ENCODE data around the gene BMAL1. TPM values are rescaled to one million over a fixed set of nuclear protein-coding genes. Genes with fewer than 3 reads are reported as not detected.

Gene BMAL1
- total RNA-seq, 1 donor from 2014 or later: 22.4 TPM

GRCh38 chr11:13304655-13305335, 27.2 kb downstream of the BMAL1 start:
- Mint-ChIP-seq H3K27ac (no peak overlapping the region), H3K27me3 (no peaks in the 10 kb centered on the region), H3K4me1 (peaks cover 22% of the 10 kb centered on the region), H3K36me3 (ENCODE audit: low read depth) (peaks cover 11% of the 10 kb centered on the region), H3K4me3 (no peak overlapping the region), H3K9me3 (peaks cover 8% of the 10 kb centered on the region)
- no peak for DNase-seq
- intact Hi-C loops (cut with micrococcal nuclease): no loop called here

DNA sequence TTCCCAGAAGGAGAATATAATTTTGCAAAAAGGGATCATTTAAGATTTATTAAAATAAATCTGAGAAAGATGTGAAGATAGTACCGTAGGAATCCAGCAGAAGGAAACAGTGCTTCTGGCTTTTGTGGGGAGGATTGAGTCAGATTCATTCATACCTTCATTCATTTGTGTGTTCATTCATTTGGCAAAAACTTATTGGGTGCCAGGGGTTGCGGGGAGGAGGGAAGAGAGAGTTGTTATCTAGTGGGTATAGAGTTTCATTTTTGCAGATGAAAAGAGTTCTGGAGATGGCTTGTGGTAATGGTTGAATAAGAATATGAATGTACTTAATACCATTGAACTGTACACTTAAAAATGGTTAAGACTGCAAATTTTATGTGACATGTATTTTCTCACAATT, 31.1 kb downstream of the BMAL1 start:
- DNase-seq: no peak
- Mint-ChIP-seq H3K9me3 (peaks cover 3% of the 10 kb centered on the region), H3K27ac (no peak overlapping the region), H3K4me1 (peaks cover 25% of the 10 kb centered on the region), H3K36me3 (ENCODE audit: low read depth) (peaks cover 27% of the 10 kb centered on the region), H3K4me3 (no peak overlapping the region), H3K27me3 (no peaks in the 10 kb centered on the region)
- intact Hi-C loops (cut with micrococcal nuclease): no loop called here

GRCh38 chr11:13309156-13309555, 31.6 kb downstream of the BMAL1 start:
- no peak for DNase-seq
- no peak overlapping the region for H3K4me3 Mint-ChIP-seq
- intact Hi-C loops (cut with micrococcal nuclease): no loop called here
- H3K27me3 Mint-ChIP-seq: no peaks in the 10 kb centered on the region
- no peaks in the 10 kb centered on the region for H3K9me3 Mint-ChIP-seq
- H3K36me3 Mint-ChIP-seq (ENCODE audit: low read depth): peaks cover 22% of the 10 kb centered on the region
- no peak overlapping the region for H3K27ac Mint-ChIP-seq
- peaks cover 24% of the 10 kb centered on the region for H3K4me1 Mint-ChIP-seq

- no peak for DNase-seq
- Mint-ChIP-seq H3K4me1 (peaks cover 21% of the 10 kb centered on the region), H3K27me3 (no peaks in the 10 kb centered on the region), H3K9me3 (no peaks in the 10 kb centered on the region), H3K36me3 (ENCODE audit: low read depth) (peaks cover 21% of the 10 kb centered on the region), H3K4me3 (no peak overlapping the region), H3K27ac (no peak overlapping the region)
- intact Hi-C loops (cut with micrococcal nuclease): no loop called here
These were observed 32.9 kb downstream of the BMAL1 start for GRCh38 chr11:13310443-13310842.

DNA sequence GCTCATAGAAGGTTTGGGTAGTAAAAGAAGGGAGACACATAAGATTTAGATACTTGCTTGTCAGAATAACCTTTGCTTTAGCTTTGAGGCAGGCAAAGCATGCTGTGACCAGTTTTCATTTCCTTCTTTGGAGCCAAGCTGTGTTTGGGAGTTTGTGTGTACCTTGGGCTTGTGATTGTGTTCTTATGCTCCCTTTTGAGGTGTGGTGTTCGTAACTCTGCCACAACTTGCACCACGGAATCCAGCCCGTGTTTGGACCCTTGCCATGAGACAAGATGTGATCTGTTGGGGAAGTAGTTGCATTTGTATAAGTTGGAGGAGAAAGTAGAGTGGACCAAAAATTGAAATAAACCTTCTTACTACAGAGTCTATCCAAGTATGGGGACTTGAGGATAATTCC, 34.0 kb downstream of the BMAL1 start:
- Mint-ChIP-seq H3K9me3 (no peaks in the 10 kb centered on the region), H3K4me1 (peaks cover 30% of the 10 kb centered on the region), H3K4me3 (no peak overlapping the region), H3K27ac (no peak overlapping the region), H3K27me3 (no peaks in the 10 kb centered on the region), H3K36me3 (ENCODE audit: low read depth) (peaks cover 21% of the 10 kb centered on the region)
- intact Hi-C loops (cut with micrococcal nuclease): no loop called here
- DNase-seq: no peak

DNA sequence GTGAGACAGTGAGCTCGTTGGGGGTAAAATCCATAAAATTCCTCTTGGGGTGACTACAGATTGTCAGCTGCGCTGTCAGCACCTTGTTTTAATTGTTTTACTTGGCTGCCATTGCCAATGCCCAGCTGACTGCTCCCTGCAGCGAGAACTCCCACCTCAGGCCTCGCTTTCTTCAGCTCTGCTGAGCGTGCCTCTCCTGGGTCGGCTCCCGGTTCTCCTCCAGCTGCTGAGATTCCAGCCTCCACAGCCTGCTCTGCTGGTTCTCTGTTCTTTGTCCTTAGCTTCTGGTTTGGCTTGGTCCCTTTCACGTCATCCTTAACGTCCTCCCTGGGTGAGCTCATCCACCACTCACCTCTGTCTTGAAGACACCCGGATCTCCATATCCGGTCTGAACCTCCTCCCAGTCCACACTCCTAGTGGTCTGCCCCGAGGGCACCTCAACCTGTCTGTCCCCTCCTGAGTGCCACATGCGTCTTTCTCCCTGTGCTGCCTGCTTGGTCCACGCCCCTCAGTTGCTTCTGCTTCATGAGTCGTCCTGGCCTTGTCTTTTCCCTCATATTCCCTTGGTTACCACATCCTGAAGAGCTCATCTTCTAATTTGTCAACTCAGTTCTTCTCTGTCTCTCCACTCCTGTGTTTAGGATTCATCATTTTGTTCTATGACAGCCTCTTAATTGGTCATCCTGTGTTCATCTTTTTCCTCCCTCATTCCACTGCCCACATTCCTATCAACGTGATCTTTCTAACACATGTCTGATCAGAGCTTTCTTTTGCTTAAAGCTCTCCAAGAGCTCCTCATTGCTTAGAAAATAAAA, 35.6 kb downstream of the BMAL1 start:
- no peak overlapping the region for H3K27ac Mint-ChIP-seq
- DNase-seq: no peak
- peaks cover 21% of the 10 kb centered on the region for H3K36me3 Mint-ChIP-seq (ENCODE audit: low read depth)
- no peaks in the 10 kb centered on the region for H3K9me3 Mint-ChIP-seq
- H3K4me1 Mint-ChIP-seq: peaks cover 36% of the 10 kb centered on the region
- H3K4me3 Mint-ChIP-seq: no peak overlapping the region
- H3K27me3 Mint-ChIP-seq: no peaks in the 10 kb centered on the region
- intact Hi-C loops (cut with micrococcal nuclease): no loop called here

DNA sequence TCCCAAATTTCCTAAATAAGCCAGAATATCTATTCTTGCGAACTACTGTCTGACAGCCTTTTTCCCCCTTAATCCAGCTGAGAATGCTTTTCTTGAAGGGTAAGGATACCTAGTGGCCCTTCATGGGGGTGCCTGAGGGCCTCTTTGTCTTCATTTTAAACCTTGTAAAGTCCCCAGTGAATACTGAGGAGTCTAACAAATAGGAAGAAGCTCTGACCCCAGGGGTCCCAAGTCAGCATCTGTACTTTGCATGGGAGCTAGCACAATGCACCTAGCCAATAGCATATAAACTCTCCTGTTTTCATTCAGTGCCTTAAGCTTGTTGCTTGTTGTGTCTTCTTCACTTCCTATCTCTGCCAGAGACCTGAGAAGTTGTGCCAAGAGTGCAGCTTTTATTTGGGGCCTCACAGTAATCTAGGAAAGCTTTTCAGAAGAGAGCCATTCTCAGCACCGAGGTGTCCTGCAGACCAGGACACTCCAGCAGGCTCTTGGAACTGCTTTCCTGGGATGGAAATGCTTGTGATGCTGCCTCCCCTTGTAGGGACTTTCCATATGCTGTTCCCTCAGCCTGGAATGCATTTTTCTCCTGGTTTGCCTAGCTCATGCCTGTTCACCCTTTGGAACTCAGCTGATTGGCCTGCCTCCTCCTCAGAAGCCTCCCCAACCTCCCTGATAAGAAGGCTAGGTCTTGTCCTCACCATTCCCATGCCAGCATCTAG, 37.2 kb downstream of the BMAL1 start:
- DNase-seq: no peak
- no peaks in the 10 kb centered on the region for H3K9me3 Mint-ChIP-seq
- H3K27me3 Mint-ChIP-seq: no peaks in the 10 kb centered on the region
- H3K4me3 Mint-ChIP-seq: no peak overlapping the region
- H3K36me3 Mint-ChIP-seq (ENCODE audit: low read depth): peaks cover 21% of the 10 kb centered on the region
- peaks cover 43% of the 10 kb centered on the region for H3K4me1 Mint-ChIP-seq
- H3K27ac Mint-ChIP-seq: no peak overlapping the region
- intact Hi-C loops (cut with micrococcal nuclease): loop anchor here (5.0 kb wide), 1 partner anchor 38 kb away; the partner anchor contains the start of gene BMAL1

DNA sequence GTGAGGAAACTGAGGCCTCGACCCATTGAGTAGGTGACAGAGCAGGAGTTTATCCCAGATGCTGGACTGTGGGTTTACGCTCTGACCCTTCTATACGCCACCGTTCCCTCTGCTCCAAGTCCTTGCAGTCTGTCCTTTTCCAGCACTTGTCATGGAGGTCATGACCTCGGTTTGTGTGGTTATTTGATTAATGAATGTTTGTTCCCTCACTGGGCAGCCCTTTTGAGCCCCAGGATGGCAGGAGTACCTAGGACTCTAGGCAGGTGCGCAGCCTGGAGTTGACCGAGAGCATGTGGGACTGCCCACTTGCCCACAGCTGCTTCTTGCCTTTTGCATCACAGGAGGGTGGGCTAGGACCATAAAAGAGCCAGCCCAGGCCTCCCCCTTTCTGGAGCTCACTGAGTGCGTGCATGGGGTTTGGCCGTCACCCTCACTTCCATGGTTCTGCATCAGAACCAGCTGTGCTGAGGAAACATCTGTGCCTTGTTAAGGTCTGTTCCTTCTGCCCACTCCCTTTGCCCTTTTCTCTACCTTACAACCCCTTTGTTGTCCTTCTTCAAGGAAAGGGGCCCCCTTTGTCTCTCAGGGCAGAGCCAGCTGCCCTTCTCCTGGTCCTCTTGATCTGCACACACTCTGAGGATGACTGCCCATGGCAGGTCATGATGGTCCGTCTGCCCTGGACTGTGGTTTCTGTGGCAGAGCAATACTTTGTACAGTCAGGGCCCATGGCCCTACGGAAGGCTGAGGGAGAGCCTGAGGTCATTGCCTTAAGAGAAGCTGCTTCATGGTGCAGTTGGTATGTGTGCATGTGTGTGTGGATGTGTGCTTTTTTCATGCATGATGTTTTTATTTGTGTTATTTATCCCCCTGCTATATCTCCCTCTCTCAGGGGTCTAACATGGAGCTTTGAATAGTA, 38.2 kb downstream of the BMAL1 start:
- Mint-ChIP-seq H3K4me3 (no peak overlapping the region), H3K9me3 (no peaks in the 10 kb centered on the region), H3K4me1 (peaks cover 44% of the 10 kb centered on the region), H3K27me3 (no peaks in the 10 kb centered on the region), H3K36me3 (ENCODE audit: low read depth) (peaks cover 16% of the 10 kb centered on the region), H3K27ac (no peak overlapping the region)
- intact Hi-C loops (cut with micrococcal nuclease): loop anchor here (5.0 kb wide), 1 partner anchor 38 kb away; the partner anchor contains the start of gene BMAL1
- no peak for DNase-seq

DNA sequence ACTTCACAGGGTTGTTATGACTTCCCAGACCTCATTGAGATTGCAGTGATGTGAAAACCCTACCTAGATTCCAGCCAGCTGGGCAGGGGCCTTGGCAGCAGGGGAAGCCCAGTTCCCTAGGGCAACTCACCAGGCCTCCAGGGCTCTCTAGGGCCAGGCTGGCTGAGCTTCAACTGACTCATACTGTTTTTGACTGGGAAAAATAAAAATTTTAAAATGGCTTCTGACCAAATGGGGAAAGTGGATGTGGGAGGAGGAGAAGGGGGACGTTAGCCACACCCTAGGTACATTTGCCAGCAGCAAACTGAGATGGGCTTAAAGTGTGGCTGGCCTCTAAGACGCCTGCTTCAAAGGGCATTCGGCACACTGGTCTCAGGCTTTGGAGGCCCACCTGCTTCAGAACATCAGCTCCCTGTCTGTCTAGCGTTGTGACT, 39.0 kb downstream of the BMAL1 start:
- Mint-ChIP-seq H3K4me3 (no peak overlapping the region), H3K4me1 (peaks cover 43% of the 10 kb centered on the region), H3K27ac (peak overlapping the region; percentile 3), H3K9me3 (no peaks in the 10 kb centered on the region), H3K27me3 (no peaks in the 10 kb centered on the region), H3K36me3 (ENCODE audit: low read depth) (peaks cover 11% of the 10 kb centered on the region)
- DNase-seq: no peak
- intact Hi-C loops (cut with micrococcal nuclease): loop anchor here (5.0 kb wide), 1 partner anchor 39 kb away; the partner anchor contains the start of gene BMAL1

GRCh38 chr11:13317293-13318080, 39.9 kb downstream of the BMAL1 start:
- no peaks in the 10 kb centered on the region for H3K9me3 Mint-ChIP-seq
- no peak overlapping the region for H3K27ac Mint-ChIP-seq
- intact Hi-C loops (cut with micrococcal nuclease): loop anchor here (2.0 to 5.0 kb wide), 3 partner anchors 17 to 40 kb away; partner anchors contain the start of gene BMAL1
- no peak overlapping the region for H3K4me3 Mint-ChIP-seq
- no peaks in the 10 kb centered on the region for H3K27me3 Mint-ChIP-seq
- H3K36me3 Mint-ChIP-seq (ENCODE audit: low read depth): peaks cover 10% of the 10 kb centered on the region
- peaks cover 43% of the 10 kb centered on the region for H3K4me1 Mint-ChIP-seq
- no peak for DNase-seq

DNA sequence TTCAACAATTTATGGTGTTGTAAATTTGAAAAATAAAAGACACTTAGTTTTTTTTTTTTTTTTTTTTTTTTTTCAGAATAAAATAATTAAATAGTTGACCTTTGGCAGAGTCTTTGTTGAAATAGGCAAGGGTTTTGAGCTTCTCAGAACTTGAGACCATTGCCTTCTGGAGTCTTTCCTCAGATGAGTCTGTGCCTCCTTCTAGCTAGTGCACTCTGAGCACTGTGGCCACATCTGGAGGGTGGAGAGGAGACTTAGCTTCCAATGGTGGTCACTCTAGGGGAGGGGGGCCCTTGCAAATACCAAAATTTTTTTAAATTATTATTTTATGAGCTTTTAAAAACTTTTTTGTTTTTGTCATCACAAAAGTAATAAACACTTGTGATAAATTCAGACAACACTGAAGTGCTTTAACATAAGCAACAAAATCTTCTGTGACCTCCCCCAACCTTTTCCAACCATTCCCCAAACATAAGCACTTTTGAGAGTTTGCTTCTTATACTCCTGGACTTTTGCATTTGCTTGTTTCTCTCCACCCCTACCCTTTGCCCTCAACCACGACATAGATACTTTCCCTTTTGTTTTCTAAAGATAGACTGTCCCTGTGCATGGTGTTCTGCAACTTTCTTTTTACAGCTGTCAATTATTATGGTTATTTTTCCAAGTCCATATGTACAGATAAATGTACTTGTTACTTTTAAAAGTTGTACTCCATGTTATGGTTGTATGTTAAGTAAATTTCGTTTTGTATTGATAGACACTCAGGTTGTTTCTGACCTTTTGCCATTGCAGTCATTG, 41.1 kb downstream of the BMAL1 start:
- Mint-ChIP-seq H3K36me3 (ENCODE audit: low read depth) (peaks cover 7% of the 10 kb centered on the region), H3K4me1 (peaks cover 38% of the 10 kb centered on the region), H3K9me3 (no peaks in the 10 kb centered on the region), H3K4me3 (peak overlapping the region; percentile 58), H3K27ac (peak overlapping the region; percentile 30), H3K27me3 (no peaks in the 10 kb centered on the region)
- DNase-seq: peak; percentile 66
- intact Hi-C loops (cut with micrococcal nuclease): loop anchor here (2.0 to 5.0 kb wide), 3 partner anchors 16 to 41 kb away; partner anchors contain the start of gene BMAL1

DNA sequence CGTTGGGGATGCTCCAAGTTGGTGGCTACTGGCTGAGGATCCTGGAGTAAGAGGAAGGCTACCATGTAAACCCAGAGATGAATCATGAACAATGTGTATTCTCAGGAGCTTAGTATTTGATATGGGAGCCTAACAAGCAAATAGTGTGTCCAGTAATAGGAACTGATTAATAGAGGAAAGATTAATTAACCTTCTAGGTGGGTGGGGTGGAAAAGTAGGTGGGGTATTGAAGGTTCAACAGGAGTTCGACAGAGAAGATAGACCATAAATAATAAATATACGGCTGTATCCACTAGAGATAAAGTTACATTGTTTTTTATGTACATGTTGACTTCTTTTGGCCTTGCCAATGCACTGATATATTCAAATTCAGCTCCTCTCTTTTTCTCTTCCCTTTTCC, 43.1 kb downstream of the BMAL1 start:
- Mint-ChIP-seq H3K4me1 (peaks cover 38% of the 10 kb centered on the region), H3K9me3 (no peaks in the 10 kb centered on the region), H3K36me3 (ENCODE audit: low read depth) (peaks cover 14% of the 10 kb centered on the region), H3K27ac (no peak overlapping the region), H3K27me3 (no peaks in the 10 kb centered on the region), H3K4me3 (no peak overlapping the region)
- no peak for DNase-seq
- intact Hi-C loops (cut with micrococcal nuclease): loop anchor here (10.0 kb wide), 1 partner anchor 1794 kb away; the partner anchor contains the start of gene INSC

All from activated CD4-positive, alpha-beta T cell treated with anti-CD3 and anti-CD28 coated beads, Interleukin-2, amount 10 ng/mL, durations not matched to agents 24 days and 14 days (primary cell).